DOHH2 (cell line): ENCODE results near the gene PIKFYVE.

Source experiments
- EZH2phosphoT487 ChIP-seq: fragments of 200-600 bp; sonication (generic); IDR thresholded peaks from 2 replicates; pipeline ENCODE4 v1.6.1; 2017; ENCODE audit warnings: borderline replicate concordance, mild to moderate bottlenecking, antibody characterized with exemption, low read length, moderate library complexity, mixed read lengths
- TF ChIP-seq, protein P1 (sequence below): fragments of 200-600 bp; sonication (generic); IDR thresholded peaks from one replicate; pipeline ENCODE4 v1.5.1; 2014; ENCODE audit warnings: antibody characterized with exemption, mild to moderate bottlenecking, low read depth, low read length; ENCODE audit not compliant: poor library complexity, severe bottlenecking

DNA sequence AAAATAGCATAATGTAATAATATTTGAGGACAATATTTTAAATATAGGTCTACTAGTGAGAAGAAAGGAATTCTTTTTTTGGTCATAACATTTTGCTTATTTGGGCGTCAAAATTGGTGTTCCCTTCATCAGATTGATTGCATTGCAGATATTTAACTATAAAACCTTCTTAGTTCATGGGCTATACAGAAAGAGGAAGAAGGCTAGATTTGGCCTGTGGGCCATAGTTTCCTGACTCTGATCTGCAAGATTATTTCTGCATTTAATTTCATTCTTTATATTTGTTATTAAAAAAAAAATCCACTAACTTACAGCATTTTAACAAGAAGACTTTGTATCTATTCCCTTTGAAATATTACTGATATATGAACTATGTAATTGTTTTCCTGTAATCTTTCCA is 31.9 kb downstream of the PIKFYVE start:
- TF ChIP-seq, protein P1, sequence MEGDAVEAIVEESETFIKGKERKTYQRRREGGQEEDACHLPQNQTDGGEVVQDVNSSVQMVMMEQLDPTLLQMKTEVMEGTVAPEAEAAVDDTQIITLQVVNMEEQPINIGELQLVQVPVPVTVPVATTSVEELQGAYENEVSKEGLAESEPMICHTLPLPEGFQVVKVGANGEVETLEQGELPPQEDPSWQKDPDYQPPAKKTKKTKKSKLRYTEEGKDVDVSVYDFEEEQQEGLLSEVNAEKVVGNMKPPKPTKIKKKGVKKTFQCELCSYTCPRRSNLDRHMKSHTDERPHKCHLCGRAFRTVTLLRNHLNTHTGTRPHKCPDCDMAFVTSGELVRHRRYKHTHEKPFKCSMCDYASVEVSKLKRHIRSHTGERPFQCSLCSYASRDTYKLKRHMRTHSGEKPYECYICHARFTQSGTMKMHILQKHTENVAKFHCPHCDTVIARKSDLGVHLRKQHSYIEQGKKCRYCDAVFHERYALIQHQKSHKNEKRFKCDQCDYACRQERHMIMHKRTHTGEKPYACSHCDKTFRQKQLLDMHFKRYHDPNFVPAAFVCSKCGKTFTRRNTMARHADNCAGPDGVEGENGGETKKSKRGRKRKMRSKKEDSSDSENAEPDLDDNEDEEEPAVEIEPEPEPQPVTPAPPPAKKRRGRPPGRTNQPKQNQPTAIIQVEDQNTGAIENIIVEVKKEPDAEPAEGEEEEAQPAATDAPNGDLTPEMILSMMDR, result no peak
- no peak for TF ChIP-seq EZH2phosphoT487
